Measurements from ENCODE around the gene DOC2B.
"Not testable (repeated sequence)": the region's sequence is repeated elsewhere in the genome, so short reads cannot be mapped to it uniquely, and the experiment has no call there.

Gene DOC2B

DNA sequence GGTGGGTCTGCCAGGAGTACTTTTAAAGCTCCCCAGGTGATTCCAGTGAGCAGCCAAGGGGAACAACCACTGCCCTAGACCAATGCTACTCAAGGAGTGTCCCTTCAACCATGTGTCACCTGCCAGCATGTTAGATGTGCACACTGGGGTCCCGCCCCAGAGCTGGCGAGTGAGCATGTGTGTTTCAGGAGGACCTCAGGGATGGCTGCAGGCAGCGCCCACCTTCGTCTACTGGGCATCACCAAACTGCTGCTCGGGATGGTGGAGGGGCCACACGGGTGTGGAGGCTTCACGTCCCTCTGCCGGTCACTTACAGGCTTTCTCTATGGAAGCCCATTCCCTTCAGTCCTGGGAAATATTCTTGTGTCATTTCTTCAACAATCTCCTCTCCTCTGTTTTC is 29.0 kb upstream of the DOC2B start:
- no peak for DNase-seq

DNA sequence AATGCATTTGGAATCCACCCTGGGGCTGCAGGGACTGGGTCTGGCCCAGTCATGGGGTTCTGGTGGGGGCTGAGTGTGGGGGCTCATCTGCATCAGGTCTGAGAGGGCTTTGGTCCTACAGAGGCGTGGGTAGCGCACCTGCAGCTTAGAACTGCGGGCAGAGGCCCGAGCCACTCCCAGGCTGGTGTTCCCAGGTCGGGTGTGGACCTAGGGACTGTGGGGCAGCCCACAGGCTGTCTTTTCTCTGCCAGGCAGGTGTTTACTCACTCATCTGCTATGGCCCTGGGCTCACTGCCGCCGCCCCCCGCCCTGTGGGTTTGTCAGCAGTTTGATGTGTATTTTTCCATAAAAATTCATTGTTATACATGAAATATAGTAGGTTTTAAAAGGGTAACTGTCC is 27.0 kb upstream of the DOC2B start:
- no peak for DNase-seq

DNA sequence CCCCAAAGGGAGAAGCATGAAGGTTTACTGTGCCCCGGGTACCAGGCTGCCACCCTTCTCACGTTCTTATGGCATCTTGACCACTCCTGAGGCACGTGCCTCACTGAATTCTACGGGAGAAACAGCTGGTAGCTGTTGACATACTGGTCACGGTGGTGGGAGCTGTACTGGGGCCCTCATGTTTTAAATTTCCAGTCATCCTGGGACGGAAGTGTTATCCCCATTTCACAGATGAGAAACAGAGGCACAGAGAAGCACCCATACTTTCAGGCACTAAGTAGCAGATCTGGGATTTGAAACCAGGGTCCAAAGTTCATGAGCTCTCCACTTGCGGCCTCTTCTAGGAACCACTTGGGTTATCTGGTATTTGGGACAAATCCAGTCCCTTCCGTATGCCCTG is 26.3 kb upstream of the DOC2B start:
- no peak for DNase-seq

DNA sequence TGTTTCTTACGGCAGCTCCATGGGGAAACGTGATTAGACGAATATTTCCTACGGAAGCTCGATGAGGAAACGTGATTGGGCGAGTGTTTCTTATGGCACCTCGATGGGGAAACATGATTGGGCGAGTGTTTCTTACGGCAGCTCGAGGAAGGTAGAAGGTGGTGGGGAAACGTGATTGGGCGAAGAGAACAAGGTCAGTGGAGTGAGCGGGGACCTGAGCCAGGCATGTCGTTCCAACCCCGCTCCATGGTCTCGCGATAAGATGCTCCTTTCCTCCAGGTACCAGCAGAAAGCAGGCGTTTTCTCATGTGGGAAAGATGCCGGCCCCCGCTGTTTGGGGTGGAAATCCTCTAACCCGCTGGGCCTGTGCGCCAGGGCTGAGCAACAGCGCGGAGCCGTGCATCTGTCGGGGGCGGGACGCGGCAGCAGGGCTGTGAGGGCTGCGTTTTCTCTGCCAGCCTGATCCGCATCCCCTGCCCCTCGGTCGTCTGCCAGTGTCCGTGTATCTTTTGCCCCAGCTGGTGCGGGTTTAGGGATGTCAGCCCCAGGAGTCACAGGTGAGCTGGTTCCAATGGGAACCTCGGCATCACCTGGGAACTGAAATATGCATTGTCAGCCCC is 25.6 kb upstream of the DOC2B start:
- DNase-seq: no peak

DNA sequence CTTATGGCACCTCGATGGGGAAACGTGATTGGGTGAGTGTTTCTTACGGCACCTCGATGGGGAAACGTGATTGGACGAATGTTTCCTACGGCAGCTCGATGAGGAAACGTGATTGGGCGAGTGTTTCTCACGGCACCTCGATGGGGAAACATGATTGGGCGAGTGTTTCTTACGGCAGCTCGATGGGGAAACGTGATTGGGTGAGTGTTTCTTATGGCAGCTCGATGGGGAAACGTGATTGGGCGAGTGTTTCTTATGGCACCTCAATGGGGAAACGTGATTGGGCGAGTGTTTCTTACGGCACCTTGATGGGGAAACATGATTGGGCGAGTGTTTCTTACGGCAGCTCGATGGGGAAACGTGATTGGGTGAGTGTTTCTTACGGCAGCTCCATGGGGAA is 25.0 kb upstream of the DOC2B start:
- DNase-seq: not testable (repeated sequence)

DNA sequence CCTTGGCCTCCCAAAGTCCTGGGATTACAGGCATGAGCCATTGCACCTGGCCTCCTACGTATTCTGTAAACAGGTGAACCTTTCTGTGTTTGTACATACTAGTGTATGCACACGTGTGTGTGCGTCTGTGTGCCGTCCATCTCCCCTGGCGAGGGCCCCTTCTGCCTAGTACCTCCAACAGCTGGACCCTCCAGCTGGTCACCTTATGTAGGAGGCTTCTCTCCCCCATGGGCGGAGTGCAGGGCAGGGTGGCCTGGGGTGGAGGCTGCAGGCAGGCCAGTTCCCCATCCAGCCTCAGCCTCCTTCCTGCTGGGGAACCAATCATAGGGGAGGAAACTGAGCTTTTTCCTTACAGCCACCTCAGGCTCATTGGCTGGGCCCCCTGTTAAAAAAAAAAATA is 24.4 kb upstream of the DOC2B start:
- no peak for DNase-seq

DNA sequence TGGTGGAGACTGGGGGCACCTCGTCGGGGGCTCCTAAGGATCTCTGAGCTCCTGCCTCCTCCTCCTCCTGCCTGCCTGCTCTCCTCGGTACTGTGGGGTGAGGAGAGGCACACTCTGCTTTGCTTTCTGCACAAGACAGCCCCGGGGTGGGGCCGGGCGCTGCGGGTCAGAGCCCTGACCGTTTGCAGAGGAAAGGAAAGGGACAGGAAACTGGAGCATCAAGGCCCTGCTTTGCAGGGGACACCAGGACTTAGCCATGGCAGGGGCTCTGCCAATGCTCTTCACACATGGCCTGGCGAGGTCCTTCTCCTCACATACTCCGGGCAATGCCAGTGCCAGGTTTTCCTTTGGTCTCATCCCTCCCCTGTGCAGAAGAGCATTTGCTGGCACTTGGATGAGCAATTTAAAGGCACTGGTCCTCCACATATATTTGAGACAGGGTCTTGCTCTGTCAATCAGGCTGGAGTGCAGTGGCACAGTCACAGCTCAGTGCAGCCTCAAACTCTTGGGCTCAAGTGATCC is 23.8 kb upstream of the DOC2B start:
- DNase-seq: no peak

DNA sequence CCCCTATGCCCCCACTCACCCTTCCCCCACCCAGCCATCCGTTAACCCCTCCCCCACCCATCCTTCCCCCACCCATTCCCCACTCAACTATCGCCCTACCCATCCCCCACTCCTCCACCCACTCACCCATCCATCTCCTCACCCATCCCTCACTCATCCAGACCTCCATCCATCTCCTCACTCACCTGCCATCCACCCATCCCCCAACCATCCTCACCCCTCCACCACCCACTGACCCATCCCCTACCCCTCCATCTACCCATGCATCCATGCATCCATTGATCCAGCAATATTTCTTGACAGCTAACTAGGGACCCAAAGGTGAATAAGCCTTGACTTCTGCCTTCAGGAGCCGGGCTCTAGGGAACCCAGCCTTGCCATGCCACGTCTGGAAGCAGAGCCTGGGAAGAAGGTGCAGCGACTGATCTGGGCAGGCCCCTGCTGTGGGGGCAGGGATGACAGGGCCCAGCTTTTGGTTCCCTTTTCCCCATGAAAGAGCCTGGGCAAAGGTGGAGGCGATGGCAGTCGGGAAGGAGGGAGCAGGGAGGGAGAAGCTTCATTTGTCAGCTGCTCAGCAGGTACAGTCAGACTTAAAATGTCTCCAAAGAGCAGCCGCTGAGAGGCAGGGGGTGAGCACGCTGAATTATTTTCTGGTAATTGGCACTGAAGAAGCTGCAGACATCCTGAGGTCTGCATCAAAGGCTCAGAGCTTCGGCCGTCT is 23.1 kb upstream of the DOC2B start:
- DNase-seq: no peak

DNA sequence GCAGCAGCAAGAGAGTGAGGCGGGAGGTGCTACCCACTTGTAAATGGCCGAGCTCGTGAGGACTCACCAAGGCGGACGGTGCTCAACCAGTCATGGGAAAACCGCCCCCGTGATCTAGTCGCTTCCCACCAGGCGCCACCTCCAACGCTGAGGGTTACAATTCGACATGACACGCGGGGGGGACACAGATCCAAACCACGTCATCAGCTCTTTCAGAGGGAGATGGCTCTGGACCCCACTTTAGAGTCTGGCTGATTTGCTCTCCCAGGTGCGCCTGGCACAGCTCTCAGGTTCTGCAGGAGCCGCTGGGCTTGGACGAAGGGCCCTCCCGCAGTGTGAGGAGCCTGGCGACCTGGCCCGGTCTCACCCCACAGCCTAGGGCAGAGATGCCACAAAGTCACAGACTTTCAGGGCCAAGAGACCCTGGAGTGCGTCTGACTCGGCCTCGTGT is 21.1 kb upstream of the DOC2B start:
- no peak for DNase-seq

DNA sequence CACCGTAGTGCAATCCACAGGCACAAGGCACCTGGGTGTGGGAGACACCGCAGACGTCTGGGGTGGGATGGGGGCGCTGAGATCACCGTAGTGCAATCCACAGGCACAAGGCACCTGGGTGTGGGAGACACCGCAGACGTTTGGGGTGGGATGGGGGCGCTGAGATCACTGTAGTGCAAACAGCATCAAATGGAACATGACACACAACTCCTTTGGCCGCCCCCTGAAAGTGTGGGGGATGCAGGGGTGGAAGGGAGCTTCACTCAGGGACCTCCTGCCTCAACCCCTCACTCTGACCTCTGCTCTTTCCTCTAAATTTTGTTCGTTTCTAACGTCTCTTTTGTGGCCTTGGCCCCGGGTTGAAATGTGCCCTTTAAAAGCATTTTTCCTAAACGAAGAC is 20.3 kb upstream of the DOC2B start:
- DNase-seq: not testable (repeated sequence)

DNA sequence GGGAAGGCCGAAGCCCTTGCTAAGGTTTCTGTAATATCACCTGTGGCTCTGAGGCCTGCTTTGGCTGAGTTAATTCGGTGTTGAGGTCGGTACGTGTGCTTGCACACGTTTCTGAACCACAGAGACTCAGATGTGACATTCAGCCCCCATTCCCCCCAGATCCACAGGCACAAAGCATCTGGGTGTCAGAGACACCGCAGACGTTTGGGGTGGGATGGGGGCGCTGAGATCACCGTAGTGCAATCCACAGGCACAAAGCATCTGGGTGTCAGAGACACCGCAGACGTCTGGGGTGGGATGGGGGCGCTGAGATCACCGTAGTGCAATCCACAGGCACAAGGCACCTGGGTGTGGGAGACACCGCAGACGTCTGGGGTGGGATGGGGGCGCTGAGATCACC is 19.8 kb upstream of the DOC2B start:
- DNase-seq: not testable (repeated sequence)

DNA sequence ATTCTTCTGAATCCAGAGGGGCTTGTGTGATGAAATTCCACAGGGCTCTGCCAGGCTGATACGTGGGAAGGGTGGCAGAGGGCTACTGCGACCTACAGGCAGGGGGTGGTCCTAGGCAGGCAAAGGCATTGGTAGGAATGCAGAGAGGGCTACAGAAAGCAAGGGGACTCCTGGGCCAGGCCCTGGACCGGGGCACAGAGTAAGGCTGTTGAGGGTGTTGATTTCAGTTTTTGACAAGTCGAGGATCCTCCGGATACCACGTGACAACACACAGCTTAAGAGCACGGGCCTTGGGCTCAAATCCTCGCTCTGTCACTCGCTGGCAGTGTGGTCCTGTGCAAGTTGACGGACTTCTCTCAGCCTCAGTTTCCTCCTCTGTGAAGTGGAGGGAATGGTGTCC is 19.1 kb upstream of the DOC2B start:
- DNase-seq: no peak

DNA sequence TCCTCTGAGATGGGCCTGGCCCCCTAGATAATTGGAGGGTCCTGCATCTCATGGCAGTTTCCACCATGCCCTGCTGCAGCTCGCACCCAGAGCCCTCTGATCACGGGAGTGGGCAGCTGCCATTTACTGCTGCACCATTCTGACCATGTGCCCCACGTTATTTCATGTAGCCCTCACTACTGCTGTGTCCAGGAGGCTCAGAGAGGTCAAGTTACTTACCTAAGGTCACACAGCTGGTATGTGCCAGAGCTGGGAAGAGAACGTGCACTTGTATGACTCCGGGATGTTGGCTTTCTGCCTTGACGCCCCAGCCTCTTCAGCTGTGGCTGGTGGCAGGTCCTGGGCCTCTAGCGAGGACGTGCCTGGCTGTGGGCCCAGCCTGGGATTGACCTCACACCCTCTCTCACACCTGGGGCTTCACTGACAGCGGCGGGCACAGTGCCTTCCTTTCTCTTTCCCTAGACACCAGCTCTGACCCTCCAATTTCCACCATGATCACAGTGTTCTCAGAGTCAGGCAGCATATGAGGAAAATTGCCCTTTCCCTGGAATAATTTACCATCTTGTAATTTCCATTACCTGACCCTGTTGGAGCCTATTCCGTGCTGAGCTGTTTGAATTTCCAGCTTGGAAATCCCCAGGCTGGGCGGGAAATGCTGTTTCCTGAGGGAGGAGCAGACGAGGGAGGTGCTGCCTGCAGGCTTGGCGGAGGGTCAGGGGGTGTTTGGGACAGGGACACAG is 18.5 kb upstream of the DOC2B start:
- no peak for DNase-seq

DNA sequence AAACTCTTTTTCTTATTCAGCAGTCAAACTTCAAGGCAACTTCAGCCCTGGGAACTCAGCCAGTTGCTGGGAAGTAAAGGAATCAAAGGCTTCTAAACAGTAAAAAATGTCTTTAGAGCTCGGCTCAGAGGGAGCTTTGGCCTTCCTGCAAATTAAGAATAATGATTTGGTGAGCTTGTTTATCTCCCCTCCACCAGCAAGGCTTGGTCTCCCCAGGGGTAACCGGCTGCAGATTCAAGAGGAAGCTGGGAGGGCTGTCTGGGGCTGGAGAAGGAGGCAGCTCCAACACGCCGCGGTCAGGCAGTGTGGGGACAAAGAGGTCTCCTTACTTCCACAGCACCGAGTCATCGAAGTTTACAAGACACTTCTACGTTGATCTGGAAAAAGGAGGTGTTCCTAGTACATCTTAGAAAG is 17.7 kb upstream of the DOC2B start:
- no peak for DNase-seq

DNA sequence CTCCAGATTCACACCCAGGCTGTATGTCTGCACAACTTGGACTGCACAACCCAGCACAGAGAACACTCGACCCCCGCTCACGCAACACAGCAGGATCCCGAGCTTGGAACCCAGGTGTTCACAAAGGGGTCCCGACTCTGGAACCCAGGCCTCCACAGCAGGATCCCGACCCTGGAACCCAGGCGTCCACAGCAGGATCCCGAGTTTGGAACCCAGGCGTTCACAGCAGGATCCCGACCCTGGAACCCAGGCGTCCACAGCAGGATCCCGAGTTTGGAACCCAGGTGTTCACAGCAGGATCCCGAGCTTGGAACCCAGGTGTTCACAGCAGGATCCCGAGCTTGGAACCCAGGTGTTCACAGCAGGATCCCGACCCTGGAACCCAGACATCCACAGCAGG is 16.8 kb upstream of the DOC2B start:
- not testable (repeated sequence) for DNase-seq

DNA sequence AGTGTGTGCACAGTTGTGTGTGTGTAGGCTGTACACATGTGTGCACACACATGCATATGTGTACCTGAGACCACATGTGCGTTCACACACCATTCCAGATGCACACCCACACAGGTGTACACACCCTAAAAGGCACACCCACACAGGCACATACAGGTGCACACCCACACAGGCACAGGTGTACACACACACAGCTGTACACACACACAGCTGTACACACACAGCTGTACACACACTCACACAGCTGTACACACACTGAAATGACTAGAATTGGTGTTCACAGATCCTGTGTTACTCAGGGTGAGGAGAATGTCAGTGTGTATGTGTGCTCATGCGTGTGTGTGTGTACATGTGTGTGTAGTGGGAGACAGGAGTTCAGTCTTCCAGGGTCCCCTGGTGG is 15.9 kb upstream of the DOC2B start:
- no peak for DNase-seq

DNA sequence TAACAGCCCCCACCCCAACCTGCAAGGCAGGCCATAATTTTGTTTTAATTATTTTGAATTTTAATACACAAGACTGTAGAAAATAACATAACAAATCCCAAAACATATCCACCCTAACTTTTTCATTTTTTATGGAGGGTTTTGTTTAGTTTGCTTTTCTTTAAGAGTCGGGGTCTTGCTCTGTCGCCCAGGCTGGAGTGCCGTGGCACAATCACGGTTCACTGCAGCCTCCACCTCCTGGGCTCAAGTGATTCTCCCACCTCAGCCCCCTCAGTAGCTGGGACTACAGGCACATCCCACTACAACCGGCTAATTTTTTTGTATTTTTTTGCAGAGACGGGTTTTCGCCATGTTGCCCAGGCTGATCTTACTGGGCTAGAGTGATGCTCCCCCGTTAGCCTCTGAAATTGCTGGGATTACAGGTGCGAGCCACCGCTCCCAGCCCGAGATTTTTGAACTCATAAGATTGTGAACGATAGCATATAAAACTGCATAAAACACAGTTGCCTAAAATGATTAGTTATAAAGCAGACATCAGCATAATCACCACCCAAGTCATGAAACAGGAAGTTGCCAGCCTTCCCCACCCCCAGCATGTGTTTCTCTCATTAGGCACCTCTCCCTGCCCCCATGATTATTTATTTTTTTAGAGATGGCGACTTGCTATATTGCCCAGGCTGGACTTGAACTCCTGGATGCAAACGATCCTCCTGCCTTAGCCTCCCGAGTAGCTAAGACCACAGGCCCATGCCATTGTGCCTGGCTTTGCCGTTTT is 13.6 kb upstream of the DOC2B start:
- no peak for DNase-seq

DNA sequence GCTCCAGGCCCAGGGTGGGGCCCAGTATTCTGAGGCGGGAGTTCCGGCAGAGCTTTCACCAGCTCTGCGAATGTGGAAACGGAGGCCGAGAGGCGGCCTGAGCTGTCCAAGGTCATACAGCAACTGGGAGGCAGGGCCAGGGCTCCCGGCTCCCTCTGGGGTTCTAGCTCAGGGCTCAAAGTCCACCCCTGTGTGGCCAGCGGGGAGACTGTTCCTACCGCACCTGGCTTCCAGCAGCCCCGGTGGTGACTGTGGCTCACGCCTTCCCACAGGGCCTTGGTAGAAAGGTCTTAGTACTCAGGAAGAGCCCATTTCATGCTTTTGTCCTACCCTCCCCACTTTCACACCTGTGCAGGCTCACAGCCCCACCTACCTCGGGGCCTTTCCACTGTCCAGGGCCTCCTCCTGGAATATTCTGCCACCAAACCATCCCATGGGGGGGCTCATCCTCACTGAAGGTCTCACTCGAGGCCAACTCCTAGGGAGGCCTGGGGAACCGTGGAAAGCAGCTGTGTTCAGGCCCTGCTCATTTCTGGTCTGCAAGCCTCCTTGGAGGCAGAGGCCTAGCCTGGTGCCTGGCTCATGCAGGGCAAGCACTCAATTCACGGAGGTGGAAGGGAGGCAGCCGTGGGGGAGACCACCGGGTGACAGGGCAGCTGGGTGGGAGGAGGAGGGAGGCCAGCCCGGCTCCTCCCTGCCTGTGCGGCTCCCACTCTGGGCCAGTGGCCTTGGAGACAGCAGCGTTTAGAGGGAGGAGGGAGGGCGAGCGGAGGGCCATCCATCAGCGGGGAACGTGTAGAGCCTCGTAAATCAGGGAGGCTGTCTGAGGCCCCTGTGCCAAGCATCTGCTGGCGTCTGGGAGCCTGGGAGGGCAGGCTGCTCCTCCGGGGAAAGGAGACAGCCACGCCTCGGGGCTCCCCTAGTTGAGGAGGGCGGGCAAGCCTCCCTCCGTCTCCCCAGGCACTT is 12.7 kb upstream of the DOC2B start:
- no peak for DNase-seq

DNA sequence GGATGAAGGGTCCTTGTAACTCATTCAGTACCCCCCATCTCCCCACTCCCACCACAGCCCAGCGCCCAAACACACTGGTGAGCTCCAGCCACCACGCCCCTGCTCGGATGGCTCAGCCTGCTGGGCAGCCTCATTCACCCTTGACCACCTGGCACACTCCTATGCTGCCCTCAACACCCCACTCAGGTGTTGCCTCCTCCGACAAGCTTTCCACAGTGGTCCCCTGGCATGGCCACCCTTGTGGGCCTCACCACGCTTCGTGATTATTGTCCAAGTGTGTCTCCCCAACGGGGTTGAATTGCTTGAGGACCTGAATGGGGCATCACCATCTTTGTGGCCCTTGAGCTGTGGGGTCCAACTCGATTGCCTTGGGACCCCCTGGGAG is 12.0 kb upstream of the DOC2B start:
- DNase-seq: no peak

DNA sequence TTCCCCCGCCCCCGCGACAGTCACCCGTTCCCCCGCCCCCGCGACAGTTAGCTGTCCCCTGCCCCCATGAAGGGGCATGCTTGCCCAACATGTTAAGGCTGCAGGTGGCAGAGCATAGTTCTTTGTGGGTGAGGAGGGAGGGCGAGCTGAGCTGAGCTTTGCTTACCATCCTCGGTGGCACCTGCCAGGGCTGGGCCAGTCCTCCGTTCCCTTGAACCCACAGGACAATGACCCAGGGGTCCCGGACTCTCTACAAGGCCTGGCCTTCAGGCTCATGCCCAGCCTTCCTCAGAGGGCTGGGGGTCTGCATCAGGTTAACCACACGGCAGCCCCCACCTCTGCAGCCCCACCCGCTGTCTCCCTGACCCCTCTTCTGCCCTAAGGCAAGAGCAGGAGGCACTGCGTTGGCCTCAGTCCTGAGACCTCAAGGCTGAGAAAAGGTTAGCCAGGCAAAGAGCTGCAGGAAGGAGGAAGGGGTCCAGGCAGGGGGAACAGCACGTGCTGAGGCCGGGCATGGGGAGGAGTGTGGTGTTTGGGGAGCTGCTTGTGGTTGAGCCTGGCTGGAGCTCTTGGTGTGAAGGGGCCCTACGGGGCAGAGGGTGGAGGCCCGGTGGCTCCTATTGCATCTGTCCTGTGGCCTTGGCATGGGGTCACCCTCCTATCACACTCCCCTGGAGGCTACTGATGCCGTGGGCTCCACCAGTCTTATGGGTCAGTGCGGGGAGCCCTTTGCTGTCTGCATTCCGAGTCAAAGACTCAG is 11.4 kb upstream of the DOC2B start:
- DNase-seq: no peak

DNA sequence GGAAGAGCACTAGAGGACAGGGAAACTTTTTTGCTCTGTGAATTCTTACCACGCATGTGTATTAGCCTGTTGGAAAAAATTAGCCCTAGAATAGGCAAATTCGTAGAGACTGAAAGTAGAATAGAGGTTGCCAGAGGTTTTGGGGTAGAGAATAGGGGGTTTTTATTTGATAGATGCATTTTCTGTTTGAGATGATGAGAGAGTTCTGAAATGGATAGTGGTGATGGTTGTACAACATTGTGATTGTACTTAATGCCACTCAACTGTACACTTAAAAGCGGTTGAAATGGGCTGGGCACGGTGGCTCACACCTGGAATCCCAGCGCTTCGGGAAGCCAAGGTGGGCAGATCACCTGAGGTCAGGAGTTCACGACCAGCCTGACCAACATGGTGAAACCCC is 8.0 kb upstream of the DOC2B start:
- DNase-seq: no peak
